ENCODE results near the gene IP6K2. TPM values are rescaled to one million over a fixed set of nuclear protein-coding genes. Genes with fewer than 3 reads are reported as not detected.
"Not testable (repeated sequence)": the region's sequence is repeated elsewhere in the genome, so short reads cannot be mapped to it uniquely, and the experiment has no call there.

The IP6K2 gene
- total RNA-seq, 2 donors from 2014 or later, result 43.4 to 51.1 TPM

GRCh38 chr3:48739617-48739954 lies 22.6 kb upstream of the IP6K2 start:
- Mint-ChIP-seq H3K4me1 (no peaks in the 10 kb centered on the region), H3K9me3 (no peaks in the 10 kb centered on the region), H3K4me3 (no peak overlapping the region), H3K27ac (no peak overlapping the region), H3K36me3 (ENCODE audit: low read depth) (no peaks in the 10 kb centered on the region), H3K27me3 (no peaks in the 10 kb centered on the region)
- no peak for ATAC-seq (replicated peaks)

GRCh38 chr3:48738926-48739616 lies 22.1 kb upstream of the IP6K2 start:
- H3K4me3 Mint-ChIP-seq, result no peak overlapping the region
- H3K36me3 Mint-ChIP-seq (ENCODE audit: low read depth), result no peaks in the 10 kb centered on the region
- no peaks in the 10 kb centered on the region for H3K4me1 Mint-ChIP-seq
- H3K9me3 Mint-ChIP-seq, result no peaks in the 10 kb centered on the region
- no peaks in the 10 kb centered on the region for H3K27me3 Mint-ChIP-seq
- no peak for ATAC-seq (replicated peaks)
- no peak overlapping the region for H3K27ac Mint-ChIP-seq

- no peak overlapping the region for H3K27ac Mint-ChIP-seq
- no peaks in the 10 kb centered on the region for H3K27me3 Mint-ChIP-seq
- H3K9me3 Mint-ChIP-seq, result no peaks in the 10 kb centered on the region
- H3K36me3 Mint-ChIP-seq (ENCODE audit: low read depth), result no peaks in the 10 kb centered on the region
- no peak for ATAC-seq (replicated peaks)
- H3K4me3 Mint-ChIP-seq, result no peak overlapping the region
- H3K4me1 Mint-ChIP-seq, result no peaks in the 10 kb centered on the region
Measured at GRCh38 chr3:48738144-48738536, 21.1 kb upstream of the IP6K2 start.

- not testable (repeated sequence) for H3K4me3 Mint-ChIP-seq; H3K4me1 Mint-ChIP-seq; H3K9me3 Mint-ChIP-seq; H3K27ac Mint-ChIP-seq; H3K27me3 Mint-ChIP-seq; ATAC-seq (replicated peaks); H3K36me3 Mint-ChIP-seq (ENCODE audit: low read depth)
Measured at GRCh38 chr3:48735075-48735767, 18.2 kb upstream of the IP6K2 start.

- H3K4me1 Mint-ChIP-seq; H3K27me3 Mint-ChIP-seq; H3K4me3 Mint-ChIP-seq; H3K9me3 Mint-ChIP-seq; ATAC-seq (replicated peaks); H3K36me3 Mint-ChIP-seq (ENCODE audit: low read depth); H3K27ac Mint-ChIP-seq: not testable (repeated sequence)
Measured at GRCh38 chr3:48734541-48734940, 17.5 kb upstream of the IP6K2 start.

- not testable (repeated sequence) for H3K27me3 Mint-ChIP-seq; H3K27ac Mint-ChIP-seq; H3K9me3 Mint-ChIP-seq; H3K4me3 Mint-ChIP-seq; ATAC-seq (replicated peaks); H3K36me3 Mint-ChIP-seq (ENCODE audit: low read depth); H3K4me1 Mint-ChIP-seq
Measured at GRCh38 chr3:48733752-48734518, 16.9 kb upstream of the IP6K2 start.

GRCh38 chr3:48727511-48727910 lies 10.5 kb upstream of the IP6K2 start:
- Mint-ChIP-seq H3K27ac (no peak overlapping the region), H3K27me3 (no peaks in the 10 kb centered on the region), H3K4me1 (no peaks in the 10 kb centered on the region), H3K9me3 (no peaks in the 10 kb centered on the region), H3K36me3 (ENCODE audit: low read depth) (no peaks in the 10 kb centered on the region), H3K4me3 (no peak overlapping the region)
- no peak for ATAC-seq (replicated peaks)

- H3K27ac Mint-ChIP-seq; H3K9me3 Mint-ChIP-seq; ATAC-seq (replicated peaks); H3K36me3 Mint-ChIP-seq (ENCODE audit: low read depth); H3K4me1 Mint-ChIP-seq; H3K27me3 Mint-ChIP-seq; H3K4me3 Mint-ChIP-seq: not testable (repeated sequence)
Measured at GRCh38 chr3:48725185-48725855, 8.3 kb upstream of the IP6K2 start.

- H3K9me3 Mint-ChIP-seq, result no peaks in the 10 kb centered on the region
- H3K4me1 Mint-ChIP-seq, result no peaks in the 10 kb centered on the region
- ATAC-seq (replicated peaks), result no peak
- H3K36me3 Mint-ChIP-seq (ENCODE audit: low read depth), result no peaks in the 10 kb centered on the region
- H3K4me3 Mint-ChIP-seq, result no peak overlapping the region
- H3K27ac Mint-ChIP-seq, result no peak overlapping the region
- H3K27me3 Mint-ChIP-seq, result no peaks in the 10 kb centered on the region
Measured at GRCh38 chr3:48723725-48724124, 6.7 kb upstream of the IP6K2 start.

GRCh38 chr3:48723293-48723692 lies 6.3 kb upstream of the IP6K2 start:
- not testable (repeated sequence) for H3K9me3 Mint-ChIP-seq; H3K36me3 Mint-ChIP-seq (ENCODE audit: low read depth); H3K27me3 Mint-ChIP-seq; H3K27ac Mint-ChIP-seq; ATAC-seq (replicated peaks); H3K4me1 Mint-ChIP-seq; H3K4me3 Mint-ChIP-seq

- no peaks in the 10 kb centered on the region for H3K27me3 Mint-ChIP-seq
- no peak for ATAC-seq (replicated peaks)
- H3K27ac Mint-ChIP-seq, result peak overlapping the region; percentile 93
Measured at GRCh38 chr3:48716508-48716981, 476 bp downstream of the IP6K2 start.

GRCh38 chr3:48715174-48715800 lies 1.7 kb downstream of the IP6K2 start:
- Mint-ChIP-seq H3K4me1 (peaks cover 16% of the 10 kb centered on the region), H3K27ac (peak overlapping the region; percentile 93), H3K9me3 (peaks cover 3% of the 10 kb centered on the region), H3K36me3 (ENCODE audit: low read depth) (peaks cover 68% of the 10 kb centered on the region), H3K27me3 (no peaks in the 10 kb centered on the region), H3K4me3 (peak overlapping the region; percentile 90)
- no peak for ATAC-seq (replicated peaks)

More at GRCh38 chr3:48716508-48716981, 476 bp downstream of the IP6K2 start:
- Mint-ChIP-seq H3K4me1 (peaks cover 16% of the 10 kb centered on the region), H3K9me3 (peaks cover 3% of the 10 kb centered on the region), H3K36me3 (ENCODE audit: low read depth) (peaks cover 56% of the 10 kb centered on the region), H3K4me3 (peak overlapping the region; percentile 90)

- Mint-ChIP-seq H3K36me3 (ENCODE audit: low read depth) (peaks cover 96% of the 10 kb centered on the region), H3K4me1 (peaks cover 16% of the 10 kb centered on the region), H3K27ac (peak overlapping the region; percentile 71), H3K27me3 (no peaks in the 10 kb centered on the region), H3K9me3 (no peaks in the 10 kb centered on the region), H3K4me3 (no peak overlapping the region)
- ATAC-seq (replicated peaks), result no peak
Measured at GRCh38 chr3:48711727-48712126, 5.3 kb downstream of the IP6K2 start.

GRCh38 chr3:48709051-48709461 lies 8.0 kb downstream of the IP6K2 start:
- peak overlapping the region; percentile 38 for H3K4me3 Mint-ChIP-seq
- H3K4me1 Mint-ChIP-seq, result peaks cover 10% of the 10 kb centered on the region
- H3K36me3 Mint-ChIP-seq (ENCODE audit: low read depth), result peaks cover 91% of the 10 kb centered on the region
- peak overlapping the region; percentile 86 for H3K27ac Mint-ChIP-seq
- no peaks in the 10 kb centered on the region for H3K9me3 Mint-ChIP-seq
- no peaks in the 10 kb centered on the region for H3K27me3 Mint-ChIP-seq
- ATAC-seq (replicated peaks), result peak; percentile 40
